H1 (cell line): ENCODE results near the gene LIN37.

Experiments
- CTCF ChIP-seq, 3 experiments: IDR thresholded peaks; 1 replicate in 2 of 3; 2 replicates in 1 of 3; pipeline versions ENCODE4 v1.5.1 to v1.6.1; 2011; ENCODE audit warnings: low read length in 3 of 3, mild to moderate bottlenecking in 3 of 3, inconsistent platforms in 2 of 3, low read depth in 1 of 3, moderate library complexity in 1 of 3; ENCODE audit not compliant: insufficient read depth in 1 of 3; ENCODE audit errors: control extremely low read depth in 1 of 3
- EZH2 ChIP-seq: fragments of 200-600 bp; sonication (generic); IDR thresholded peaks from 2 replicates; pipeline ENCODE4 v1.7.1; 2012; ENCODE audit warnings: low read depth, mild to moderate bottlenecking, moderate library complexity, low read length, inconsistent platforms; ENCODE audit not compliant: severe bottlenecking
- RAD21 ChIP-seq, 2 experiments: IDR thresholded peaks in 1 of 2; conservative IDR thresholded peaks in 1 of 2; 2 replicates each; pipeline ENCODE4 v1.6.1; 2011; ENCODE audit warnings: low read depth in 2 of 2, low read length in 2 of 2, improper control_type of control experiment in 1 of 2, inconsistent platforms in 1 of 2, mild to moderate bottlenecking in 1 of 2, moderate library complexity in 1 of 2
- RXRA ChIP-seq: IDR thresholded peaks from 2 replicates; pipeline ENCODE4 v1.6.1; 2011; ENCODE audit warnings: low read depth, mild to moderate bottlenecking, low read length, moderate library complexity; ENCODE audit not compliant: insufficient read depth
- SP1 ChIP-seq: IDR thresholded peaks from 2 replicates; pipeline ENCODE4 v1.6.1; 2011; ENCODE audit warnings: low read depth, low read length
- TCF12 ChIP-seq: IDR thresholded peaks from 2 replicates; pipeline ENCODE4 v1.6.1; 2011; ENCODE audit warnings: low read depth, mild to moderate bottlenecking, low read length
- USF2 ChIP-seq: IDR thresholded peaks from 2 replicates; pipeline ENCODE4 v1.6.1; 2011; ENCODE audit warnings: low read length, improper control_type of control experiment

GRCh38 chr19:35785339-35785627 lies 36.9 kb downstream of the LIN37 start:
- no peak for TF ChIP-seq SP1
- no peak for TF ChIP-seq CTCF (IDR thresholded peaks at IDR 0.05; ENCODE audit: control extremely low read depth in 1 of 3, insufficient read depth in 1 of 3, low read depth in 1 of 3, low read length in 3 of 3)
- TF ChIP-seq RXRA, result no peak
- no peak for TF ChIP-seq TCF12
- no peak for TF ChIP-seq EZH2
- TF ChIP-seq USF2, result no peak
- no peak for TF ChIP-seq RAD21 (IDR thresholded peaks at IDR 0.05 in 1 of 2, conservative IDR thresholded peaks at IDR 0.05 in 1 of 2; ENCODE audit: low read depth in 2 of 2, low read length in 2 of 2)
